ENCODE measurements around the gene BANF2. TPM values are rescaled to one million over a fixed set of nuclear protein-coding genes. Genes with fewer than 3 reads are reported as not detected.

The BANF2 gene
- total and polyA plus RNA-seq, 2 of the 13 experiments (the other 11 are each of a cell fraction or from before 2014, with no cell fraction given) = 0.35 TPM; not detected in 1

DNA sequence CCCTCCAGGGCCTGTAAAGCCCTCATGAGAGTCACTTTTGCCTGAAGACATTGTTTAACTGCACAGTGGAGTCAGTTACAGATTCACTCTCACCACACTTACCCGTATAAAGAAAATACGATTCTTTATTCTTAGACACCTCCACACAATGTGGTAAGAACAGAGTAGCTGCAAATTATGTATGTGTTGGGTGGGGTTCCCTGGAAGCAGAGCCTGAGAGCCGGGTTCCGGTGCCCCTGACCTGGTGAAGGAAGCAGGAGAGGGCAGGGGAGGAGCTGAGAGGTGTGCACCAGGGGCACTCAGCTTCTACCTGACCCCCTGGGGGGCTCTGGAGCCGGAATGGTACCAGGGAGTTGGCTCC lies 11.5 kb downstream of the BANF2 start (continued):
- TF ChIP-seq, protein P1, sequence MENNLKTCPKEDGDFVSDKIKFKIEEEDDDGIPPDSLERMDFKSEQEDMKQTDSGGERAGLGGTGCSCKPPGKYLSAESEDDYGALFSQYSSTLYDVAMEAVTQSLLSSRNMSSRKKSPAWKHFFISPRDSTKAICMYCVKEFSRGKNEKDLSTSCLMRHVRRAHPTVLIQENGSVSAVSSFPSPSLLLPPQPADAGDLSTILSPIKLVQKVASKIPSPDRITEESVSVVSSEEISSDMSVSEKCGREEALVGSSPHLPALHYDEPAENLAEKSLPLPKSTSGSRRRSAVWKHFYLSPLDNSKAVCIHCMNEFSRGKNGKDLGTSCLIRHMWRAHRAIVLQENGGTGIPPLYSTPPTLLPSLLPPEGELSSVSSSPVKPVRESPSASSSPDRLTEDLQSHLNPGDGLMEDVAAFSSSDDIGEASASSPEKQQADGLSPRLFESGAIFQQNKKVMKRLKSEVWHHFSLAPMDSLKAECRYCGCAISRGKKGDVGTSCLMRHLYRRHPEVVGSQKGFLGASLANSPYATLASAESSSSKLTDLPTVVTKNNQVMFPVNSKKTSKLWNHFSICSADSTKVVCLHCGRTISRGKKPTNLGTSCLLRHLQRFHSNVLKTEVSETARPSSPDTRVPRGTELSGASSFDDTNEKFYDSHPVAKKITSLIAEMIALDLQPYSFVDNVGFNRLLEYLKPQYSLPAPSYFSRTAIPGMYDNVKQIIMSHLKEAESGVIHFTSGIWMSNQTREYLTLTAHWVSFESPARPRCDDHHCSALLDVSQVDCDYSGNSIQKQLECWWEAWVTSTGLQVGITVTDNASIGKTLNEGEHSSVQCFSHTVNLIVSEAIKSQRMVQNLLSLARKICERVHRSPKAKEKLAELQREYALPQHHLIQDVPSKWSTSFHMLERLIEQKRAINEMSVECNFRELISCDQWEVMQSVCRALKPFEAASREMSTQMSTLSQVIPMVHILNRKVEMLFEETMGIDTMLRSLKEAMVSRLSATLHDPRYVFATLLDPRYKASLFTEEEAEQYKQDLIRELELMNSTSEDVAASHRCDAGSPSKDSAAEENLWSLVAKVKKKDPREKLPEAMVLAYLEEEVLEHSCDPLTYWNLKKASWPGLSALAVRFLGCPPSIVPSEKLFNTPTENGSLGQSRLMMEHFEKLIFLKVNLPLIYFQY (CRISPR knock-in tag; IDR thresholded peaks at IDR 0.05; ENCODE audit: borderline replicate concordance) = no peak
- no peak for TF ChIP-seq RAD21 (CRISPR knock-in tag; IDR thresholded peaks at IDR 0.05)

DNA sequence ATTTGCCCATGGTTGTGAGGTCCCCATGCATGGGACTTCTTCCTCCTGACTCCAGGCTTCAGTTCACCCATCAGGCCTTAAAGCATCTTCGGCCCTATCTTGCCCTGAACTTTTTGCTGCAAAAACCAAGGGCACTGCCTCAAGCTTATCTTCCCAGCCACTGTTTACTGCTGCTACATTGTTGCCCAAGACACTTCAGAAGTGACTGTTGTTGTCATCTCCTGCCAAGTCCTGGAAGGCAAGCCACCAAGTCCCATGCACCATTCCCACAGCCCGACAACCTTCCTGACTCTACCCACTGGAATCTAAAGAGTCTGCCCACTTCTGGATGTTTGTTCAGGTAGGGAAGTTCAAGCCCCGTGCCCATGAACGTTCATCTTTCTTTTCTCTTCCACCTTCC lies 12.4 kb downstream of the BANF2 start:
- Histone ChIP-seq H3K79me2 (ENCODE audit: insufficient read depth, low read length) (no peaks in the 10 kb centered on the region), H3K4me1 (ENCODE audit: insufficient read depth, low read length) (peaks cover 72% of the 10 kb centered on the region), H3K9me3 (ENCODE audit: low read length) (no peaks in the 10 kb centered on the region), H3K4me3 (replicated peaks in 1 of 3; ENCODE audit: insufficient read depth in 1 of 3, low read depth in 2 of 3, low read length in 3 of 3) (no peak overlapping the region), H3K36me3 (replicated peaks in 1 of 2; ENCODE audit: control insufficient read depth in 1 of 2, insufficient read depth in 2 of 2, low read length in 2 of 2) (no peaks in the 10 kb centered on the region), H2AFZ (ENCODE audit: low read length) (no peak overlapping the region), H4K20me1 (ENCODE audit: insufficient read depth, low read length) (no peaks in the 10 kb centered on the region), H3K9ac (ENCODE audit: insufficient read depth, low read depth, low read length) (no peak overlapping the region), H3K27ac (ENCODE audit: extremely low read length, insufficient read depth, low read length) (no peak overlapping the region), H3K4me2 (ENCODE audit: low read depth, low read length) (no peak overlapping the region), H3K27me3 (ENCODE audit: control insufficient read depth in 1 of 2, insufficient read depth in 2 of 2, low read length in 2 of 2) (peaks cover 2 to 31% of the 10 kb centered on the region in 2 experiments; a peak in 4 of 5 replicates)
- CTCF ChIA-PET (ENCODE audit: low intra/inter-chr PET ratio, low total read pairs) = no interaction called here
- TF ChIP-seq SOX13 (IDR thresholded peaks at IDR 0.05) (no peak), SOX13 (CRISPR knock-in tag; conservative IDR thresholded peaks at IDR 0.05 in 1 of 2, IDR thresholded peaks at IDR 0.05 in 1 of 2) (peak in 1 of 2 experiments; percentile 19; a peak in 1 of 4 replicates), PLRG1 (conservative IDR thresholded peaks at IDR 0.05) (no peak), FOXA1 (IDR thresholded peaks at IDR 0.05) (no peak), FOXA1 (CRISPR knock-in tag; IDR thresholded peaks at IDR 0.05) (peak; percentile 12; the same call in 1 of the 2 replicates)
- TF ChIP-seq, protein P2, sequence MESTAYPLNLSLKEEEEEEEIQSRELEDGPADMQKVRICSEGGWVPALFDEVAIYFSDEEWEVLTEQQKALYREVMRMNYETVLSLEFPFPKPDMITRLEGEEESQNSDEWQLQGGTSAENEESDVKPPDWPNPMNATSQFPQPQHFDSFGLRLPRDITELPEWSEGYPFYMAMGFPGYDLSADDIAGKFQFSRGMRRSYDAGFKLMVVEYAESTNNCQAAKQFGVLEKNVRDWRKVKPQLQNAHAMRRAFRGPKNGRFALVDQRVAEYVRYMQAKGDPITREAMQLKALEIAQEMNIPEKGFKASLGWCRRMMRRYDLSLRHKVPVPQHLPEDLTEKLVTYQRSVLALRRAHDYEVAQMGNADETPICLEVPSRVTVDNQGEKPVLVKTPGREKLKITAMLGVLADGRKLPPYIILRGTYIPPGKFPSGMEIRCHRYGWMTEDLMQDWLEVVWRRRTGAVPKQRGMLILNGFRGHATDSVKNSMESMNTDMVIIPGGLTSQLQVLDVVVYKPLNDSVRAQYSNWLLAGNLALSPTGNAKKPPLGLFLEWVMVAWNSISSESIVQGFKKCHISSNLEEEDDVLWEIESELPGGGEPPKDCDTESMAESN (CRISPR knock-in tag; conservative IDR thresholded peaks at IDR 0.05) = 0 out of 2 replicates have a peak, but pooled peaks have one; percentile 10
- TF ChIP-seq, protein P3, sequence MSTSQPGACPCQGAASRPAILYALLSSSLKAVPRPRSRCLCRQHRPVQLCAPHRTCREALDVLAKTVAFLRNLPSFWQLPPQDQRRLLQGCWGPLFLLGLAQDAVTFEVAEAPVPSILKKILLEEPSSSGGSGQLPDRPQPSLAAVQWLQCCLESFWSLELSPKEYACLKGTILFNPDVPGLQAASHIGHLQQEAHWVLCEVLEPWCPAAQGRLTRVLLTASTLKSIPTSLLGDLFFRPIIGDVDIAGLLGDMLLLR (CRISPR knock-in tag; IDR thresholded peaks at IDR 0.05) = 0 out of 2 replicates have a peak, but pooled peaks have one; percentile 30
- TF ChIP-seq, protein P4, sequence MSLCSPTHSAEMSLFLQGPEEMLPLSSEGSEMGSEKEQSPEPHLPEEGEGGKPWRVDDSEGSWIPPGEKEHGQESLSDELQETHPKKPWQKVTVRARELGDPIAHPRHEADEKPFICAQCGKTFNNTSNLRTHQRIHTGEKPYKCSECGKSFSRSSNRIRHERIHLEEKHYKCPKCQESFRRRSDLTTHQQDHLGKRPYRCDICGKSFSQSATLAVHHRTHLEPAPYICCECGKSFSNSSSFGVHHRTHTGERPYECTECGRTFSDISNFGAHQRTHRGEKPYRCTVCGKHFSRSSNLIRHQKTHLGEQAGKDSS (CRISPR knock-in tag; IDR thresholded peaks at IDR 0.05; ENCODE audit: borderline replicate concordance, low read depth) = no peak
- TF ChIP-seq, protein P5, sequence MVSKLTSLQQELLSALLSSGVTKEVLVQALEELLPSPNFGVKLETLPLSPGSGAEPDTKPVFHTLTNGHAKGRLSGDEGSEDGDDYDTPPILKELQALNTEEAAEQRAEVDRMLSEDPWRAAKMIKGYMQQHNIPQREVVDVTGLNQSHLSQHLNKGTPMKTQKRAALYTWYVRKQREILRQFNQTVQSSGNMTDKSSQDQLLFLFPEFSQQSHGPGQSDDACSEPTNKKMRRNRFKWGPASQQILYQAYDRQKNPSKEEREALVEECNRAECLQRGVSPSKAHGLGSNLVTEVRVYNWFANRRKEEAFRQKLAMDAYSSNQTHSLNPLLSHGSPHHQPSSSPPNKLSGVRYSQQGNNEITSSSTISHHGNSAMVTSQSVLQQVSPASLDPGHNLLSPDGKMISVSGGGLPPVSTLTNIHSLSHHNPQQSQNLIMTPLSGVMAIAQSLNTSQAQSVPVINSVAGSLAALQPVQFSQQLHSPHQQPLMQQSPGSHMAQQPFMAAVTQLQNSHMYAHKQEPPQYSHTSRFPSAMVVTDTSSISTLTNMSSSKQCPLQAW (CRISPR knock-in tag; IDR thresholded peaks at IDR 0.05) = 0 out of 2 replicates have a peak, but pooled peaks have one; percentile 18
- WGBS (ENCODE audit: low lambda C conversion rate) = 23% methylated on average over 4 of the region's 4 CpGs
- BruUV-seq (replicated peaks) = no TSS peak
- ATAC-seq = no peak
- intact Hi-C loops (cut with micrococcal nuclease; ENCODE audit: unreplicated experiment) (no loop called here), in situ Hi-C loops (cut with HindIII; ENCODE audit: extremely low pct_ligation_motif_present, low pct_unique_long_range_greater_than_20kb) (no loop called here)
- FAIRE-seq = no peak
- POLR2A ChIA-PET = interaction anchor here (6.7 kb wide), 1 partner anchor 29 kb away, joined by 126 read pairs; the partner anchor contains the start of gene RRBP1
- DNase-seq (ENCODE audit: low spot score) = no peak

Data from HepG2 (cell line).